ENCODE measurements around the gene U2SURP. TPM values are rescaled to one million over a fixed set of nuclear protein-coding genes. Genes with fewer than 3 reads are reported as not detected.

The U2SURP gene
- total and polyA plus RNA-seq, 10 of the 15 experiments (the other 5 are each of a cell fraction or from before 2014, with no cell fraction given), result 76.3 to 277 (median 150) TPM

DNA sequence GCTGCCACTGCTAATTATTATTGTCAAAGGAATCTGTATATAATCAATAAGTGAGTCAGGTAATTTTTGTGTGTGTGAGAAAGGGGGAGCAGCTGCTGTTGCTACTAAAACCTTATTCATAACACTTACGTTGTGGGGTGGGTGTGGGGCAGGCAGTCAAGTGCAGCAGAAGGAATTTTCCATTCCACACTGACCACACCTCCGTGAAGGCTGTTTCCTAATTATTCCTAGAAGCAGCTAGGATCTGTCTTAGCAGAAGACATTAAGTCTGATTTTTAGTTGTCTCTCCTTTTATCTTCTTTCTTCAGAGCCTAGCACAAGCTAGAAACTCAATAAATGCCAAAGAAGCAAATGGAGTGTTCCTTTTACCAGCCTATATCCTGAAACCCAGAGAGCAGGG is 4.0 kb upstream of the U2SURP start:
- intact Hi-C loops (cut with micrococcal nuclease; ENCODE audit: unreplicated experiment) (no loop called here), in situ Hi-C loops (cut with MboI) (no loop called here)
- no peak overlapping the region for H3K27ac ChIP-seq (ENCODE audit: control insufficient read depth, insufficient read depth)
- peaks cover 18% of the 10 kb centered on the region for H3K79me2 ChIP-seq (ENCODE audit: control insufficient read depth, insufficient read depth, low read length)
- no peaks in the 10 kb centered on the region for H3K36me3 ChIP-seq (ENCODE audit: control insufficient read depth in 2 of 2, insufficient read depth in 2 of 2, low read length in 1 of 2)
- no peak for DNase-seq (ENCODE audit: low read depth, low spot score)
- ChIA-PET POLR2A (interaction anchor here (0.9 kb wide), 1 partner anchor 10 kb away, joined by 8 read pairs; no protein-coding TSS in a partner anchor), RAD21 (ENCODE audit: unreplicated experiment) (interaction anchor here (0.9 to 1.4 kb wide), 2 partner anchors 14 to 169 kb away, joined by 3 to 4 read pairs; no protein-coding TSS in a partner anchor), SMC1A (ENCODE audit: uncharacterized antibody, unreplicated experiment) (interaction anchor here (1.0 to 1.9 kb wide), 4 partner anchors 17 to 169 kb away, joined by 3 to 17 read pairs (median 3); no protein-coding TSS in a partner anchor), CTCF (interaction anchor here (0.6 to 9.8 kb wide), 5 partner anchors 10 to 410 kb away, joined by 3 to 136 read pairs (median 4); no protein-coding TSS in a partner anchor)
- H3K9me3 ChIP-seq (replicated peaks; ENCODE audit: control insufficient read depth, insufficient read depth, low read length), result no peaks in the 10 kb centered on the region
- no peaks in the 10 kb centered on the region for H3K27me3 ChIP-seq (replicated peaks in 1 of 2; ENCODE audit: control insufficient read depth in 2 of 2, insufficient read depth in 2 of 2, low read length in 1 of 2)
- H2AFZ ChIP-seq (ENCODE audit: control insufficient read depth, low read depth, low read length), result no peak overlapping the region
- no peaks in the 10 kb centered on the region for H4K20me1 ChIP-seq (ENCODE audit: control insufficient read depth, insufficient read depth)
- BruUV-seq (replicated peaks), result no TSS peak
- no peak for FAIRE-seq
- H3K4me1 ChIP-seq (ENCODE audit: control insufficient read depth, insufficient read depth, low read length), result no peaks in the 10 kb centered on the region
- no peak for TF ChIP-seq BMI1 (IDR thresholded peaks at IDR 0.05; ENCODE audit: borderline replicate concordance)
- TF ChIP-seq NKRF (conservative IDR thresholded peaks at IDR 0.05), result no peak
- no peak overlapping the region for H3K4me2 ChIP-seq (ENCODE audit: control insufficient read depth, insufficient read depth)
- no peak for ATAC-seq
- WGBS (ENCODE audit: insufficient coverage, insufficient replicate concordance, low lambda C conversion rate, missing lambda C conversion rate), result 38% methylated on average over 2 of the region's 2 CpGs
- H3K9ac ChIP-seq (ENCODE audit: control insufficient read depth, insufficient read depth, low read length), result no peak overlapping the region
- no peak overlapping the region for H3K4me3 ChIP-seq

DNA sequence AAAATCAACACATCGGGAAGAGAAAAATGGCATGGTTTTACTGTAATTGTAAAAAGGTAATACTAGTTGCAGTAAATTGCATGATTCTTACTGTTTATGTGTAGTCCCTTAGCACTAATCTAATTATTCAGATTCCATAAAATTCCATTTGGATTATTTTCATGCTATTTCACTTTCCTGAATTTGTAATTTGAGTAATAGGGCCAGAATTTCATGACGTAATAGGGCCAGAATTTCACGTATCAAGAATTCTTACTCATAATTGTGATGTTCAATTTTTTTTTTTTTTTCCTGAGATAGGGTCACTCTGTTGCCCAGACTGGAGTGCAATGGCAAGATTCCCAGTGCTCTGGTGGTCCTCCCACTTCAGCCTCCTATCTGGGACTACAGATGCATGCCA is 2.9 kb upstream of the U2SURP start:
- no peaks in the 10 kb centered on the region for H3K27me3 ChIP-seq (replicated peaks in 1 of 2; ENCODE audit: control insufficient read depth in 2 of 2, insufficient read depth in 2 of 2, low read length in 1 of 2)
- CTCF ChIA-PET, result interaction anchor here (9.8 kb wide), 1 partner anchor 169 kb away, joined by 136 read pairs; no protein-coding TSS in a partner anchor
- no TSS peak for BruUV-seq (replicated peaks)
- in situ Hi-C loops (cut with MboI) (no loop called here), intact Hi-C loops (cut with micrococcal nuclease; ENCODE audit: unreplicated experiment) (no loop called here)
- 97% methylated on average over 3 of the region's 3 CpGs for WGBS (ENCODE audit: insufficient coverage, insufficient replicate concordance, low lambda C conversion rate, missing lambda C conversion rate)
- peaks cover 29% of the 10 kb centered on the region for H3K79me2 ChIP-seq (ENCODE audit: control insufficient read depth, insufficient read depth, low read length)
- SMC1A ChIA-PET (ENCODE audit: uncharacterized antibody, unreplicated experiment), result interaction anchor here (0.9 kb wide), 1 partner anchor 13 kb away, joined by 3 read pairs; no protein-coding TSS in a partner anchor
- no peaks in the 10 kb centered on the region for H4K20me1 ChIP-seq (ENCODE audit: control insufficient read depth, insufficient read depth)
- H3K9ac ChIP-seq (ENCODE audit: control insufficient read depth, insufficient read depth, low read length), result no peak overlapping the region
- no peaks in the 10 kb centered on the region for H3K9me3 ChIP-seq (replicated peaks; ENCODE audit: control insufficient read depth, insufficient read depth, low read length)
- H3K36me3 ChIP-seq (ENCODE audit: control insufficient read depth in 2 of 2, insufficient read depth in 2 of 2, low read length in 1 of 2), result no peaks in the 10 kb centered on the region
- H3K27ac ChIP-seq (ENCODE audit: control insufficient read depth, insufficient read depth), result no peak overlapping the region
- FAIRE-seq (no peak), ATAC-seq (no peak), DNase-seq (ENCODE audit: low read depth, low spot score) (no peak)
- H2AFZ ChIP-seq (ENCODE audit: control insufficient read depth, low read depth, low read length), result no peak overlapping the region
- no peak overlapping the region for H3K4me2 ChIP-seq (ENCODE audit: control insufficient read depth, insufficient read depth)
- POLR2A ChIA-PET, result no interaction called here
- no peaks in the 10 kb centered on the region for H3K4me1 ChIP-seq (ENCODE audit: control insufficient read depth, insufficient read depth, low read length)
- RAD21 ChIA-PET (ENCODE audit: unreplicated experiment), result interaction anchor here (1.4 kb wide), 1 partner anchor 11 kb away, joined by 3 read pairs; no protein-coding TSS in a partner anchor
- H3K4me3 ChIP-seq, result no peak overlapping the region
- TF ChIP-seq NR2F1 (conservative IDR thresholded peaks at IDR 0.05) (no peak), IKZF1 (conservative IDR thresholded peaks at IDR 0.05) (no peak), ASH2L (IDR thresholded peaks at IDR 0.05; ENCODE audit: borderline replicate concordance, low read depth) (no peak), FOXM1 (IDR thresholded peaks at IDR 0.05; ENCODE audit: low read depth, low read length) (no peak), CBX3 (IDR thresholded peaks at IDR 0.05; ENCODE audit: borderline replicate concordance, low read depth) (no peak), TARDBP (IDR thresholded peaks at IDR 0.05; ENCODE audit: borderline replicate concordance) (no peak), EGR1 (IDR thresholded peaks at IDR 0.05; ENCODE audit: borderline replicate concordance in 1 of 2, low read depth in 2 of 2, low read length in 2 of 2) (no peak), GABPA (IDR thresholded peaks at IDR 0.05; ENCODE audit: low read depth) (no peak), NR2C1 (IDR thresholded peaks at IDR 0.05) (no peak), SRF (IDR thresholded peaks at IDR 0.05; ENCODE audit: low read depth in 2 of 2, low read length in 2 of 2) (no peak)
- TF ChIP-seq, protein P1, sequence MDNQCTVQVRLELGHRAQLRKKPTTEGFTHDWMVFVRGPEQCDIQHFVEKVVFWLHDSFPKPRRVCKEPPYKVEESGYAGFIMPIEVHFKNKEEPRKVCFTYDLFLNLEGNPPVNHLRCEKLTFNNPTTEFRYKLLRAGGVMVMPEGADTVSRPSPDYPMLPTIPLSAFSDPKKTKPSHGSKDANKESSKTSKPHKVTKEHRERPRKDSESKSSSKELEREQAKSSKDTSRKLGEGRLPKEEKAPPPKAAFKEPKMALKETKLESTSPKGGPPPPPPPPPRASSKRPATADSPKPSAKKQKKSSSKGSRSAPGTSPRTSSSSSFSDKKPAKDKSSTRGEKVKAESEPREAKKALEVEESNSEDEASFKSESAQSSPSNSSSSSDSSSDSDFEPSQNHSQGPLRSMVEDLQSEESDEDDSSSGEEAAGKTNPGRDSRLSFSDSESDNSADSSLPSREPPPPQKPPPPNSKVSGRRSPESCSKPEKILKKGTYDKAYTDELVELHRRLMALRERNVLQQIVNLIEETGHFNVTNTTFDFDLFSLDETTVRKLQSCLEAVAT (IDR thresholded peaks at IDR 0.05), result no peak
